ENCODE measurements around the gene ITGB1BP2. TPM values are rescaled to one million over a fixed set of nuclear protein-coding genes. Genes with fewer than 3 reads are reported as not detected.

ITGB1BP2 gene
- total and polyA plus RNA-seq, 2 of the 13 experiments (the other 11 are each of a cell fraction or from before 2014, with no cell fraction given): 0.90 to 2.2 TPM

GRCh38 chrX:71256051-71256450 is 45.5 kb upstream of the ITGB1BP2 start:
- H4K20me1 ChIP-seq (ENCODE audit: insufficient read depth, low read length): no peaks in the 10 kb centered on the region
- intact Hi-C loops (cut with micrococcal nuclease; ENCODE audit: unreplicated experiment) (no loop called here), in situ Hi-C loops (cut with HindIII; ENCODE audit: extremely low pct_ligation_motif_present, low pct_unique_long_range_greater_than_20kb) (no loop called here)
- H3K36me3 ChIP-seq (replicated peaks in 1 of 2; ENCODE audit: control insufficient read depth in 1 of 2, insufficient read depth in 2 of 2, low read length in 2 of 2): 0 out of 5 replicates have a peak, but pooled peaks cover 0 to under 1% of the 10 kb centered on the region in 2 experiments
- WGBS (ENCODE audit: low lambda C conversion rate): 55% methylated on average over 1 of the region's 6 CpGs
- POLR2A ChIA-PET: interaction anchor here (1.5 to 2.4 kb wide), 2 partner anchors 27 to 97 kb away, joined by 3 to 18 read pairs; partner anchors contain the start of gene NONO
- CTCF ChIA-PET (ENCODE audit: low intra/inter-chr PET ratio, low total read pairs): no interaction called here
- no peak overlapping the region for H3K4me3 ChIP-seq (replicated peaks in 1 of 3; ENCODE audit: insufficient read depth in 1 of 3, low read depth in 2 of 3, low read length in 3 of 3)
- H3K4me2 ChIP-seq (ENCODE audit: low read depth, low read length): peak overlapping the region; percentile 85; the same call in 1 of the 2 replicates
- FAIRE-seq (no peak), ATAC-seq (no peak), DNase-seq (ENCODE audit: low spot score) (no peak)
- H3K27ac ChIP-seq (ENCODE audit: extremely low read length, insufficient read depth, low read length): no peak overlapping the region
- TF ChIP-seq GMEB1 (CRISPR knock-in tag; IDR thresholded peaks at IDR 0.05; ENCODE audit: borderline replicate concordance) (no peak), FOSL2 (CRISPR knock-in tag; IDR thresholded peaks at IDR 0.05) (no peak), MAFF (IDR thresholded peaks at IDR 0.05; ENCODE audit: low read depth, low read length) (no peak)
- no peaks in the 10 kb centered on the region for H3K9me3 ChIP-seq (ENCODE audit: low read length)
- H3K27me3 ChIP-seq (ENCODE audit: control insufficient read depth in 1 of 2, insufficient read depth in 2 of 2, low read length in 2 of 2): no peaks in the 10 kb centered on the region; a peak in 1 of 5 replicates
- H3K9ac ChIP-seq (ENCODE audit: insufficient read depth, low read depth, low read length): no peak overlapping the region
- H3K79me2 ChIP-seq (ENCODE audit: insufficient read depth, low read length): peaks cover 18% of the 10 kb centered on the region
- no TSS peak for BruUV-seq (replicated peaks)
- H3K4me1 ChIP-seq (ENCODE audit: insufficient read depth, low read length): peaks cover 34% of the 10 kb centered on the region
- no peak overlapping the region for H2AFZ ChIP-seq (ENCODE audit: low read length)

- Histone ChIP-seq H3K4me3 (replicated peaks in 1 of 3; ENCODE audit: insufficient read depth in 1 of 3, low read depth in 2 of 3, low read length in 3 of 3) (no peak overlapping the region), H3K36me3 (replicated peaks in 1 of 2; ENCODE audit: control insufficient read depth in 1 of 2, insufficient read depth in 2 of 2, low read length in 2 of 2) (no peaks in the 10 kb centered on the region), H3K4me2 (ENCODE audit: low read depth, low read length) (no peak overlapping the region), H3K9me3 (ENCODE audit: low read length) (no peaks in the 10 kb centered on the region), H3K27me3 (ENCODE audit: control insufficient read depth in 1 of 2, insufficient read depth in 2 of 2, low read length in 2 of 2) (no peaks in the 10 kb centered on the region; a peak in 1 of 5 replicates), H3K27ac (ENCODE audit: extremely low read length, insufficient read depth, low read length) (no peak overlapping the region), H4K20me1 (ENCODE audit: insufficient read depth, low read length) (no peaks in the 10 kb centered on the region), H2AFZ (ENCODE audit: low read length) (no peak overlapping the region), H3K79me2 (ENCODE audit: insufficient read depth, low read length) (peaks cover 17% of the 10 kb centered on the region), H3K9ac (ENCODE audit: insufficient read depth, low read depth, low read length) (no peak overlapping the region), H3K4me1 (ENCODE audit: insufficient read depth, low read length) (peaks cover 26% of the 10 kb centered on the region)
- 96% methylated on average over 2 of the region's 4 CpGs for WGBS (ENCODE audit: low lambda C conversion rate)
- no peak for DNase-seq (ENCODE audit: low spot score)
- CTCF ChIA-PET (ENCODE audit: low intra/inter-chr PET ratio, low total read pairs): no interaction called here
- intact Hi-C loops (cut with micrococcal nuclease; ENCODE audit: unreplicated experiment) (no loop called here), in situ Hi-C loops (cut with HindIII; ENCODE audit: extremely low pct_ligation_motif_present, low pct_unique_long_range_greater_than_20kb) (no loop called here)
- POLR2A ChIA-PET: no interaction called here
- FAIRE-seq: peak; percentile 63
- ATAC-seq: no peak
- BruUV-seq (replicated peaks): no TSS peak
- TF ChIP-seq GMEB2 (CRISPR knock-in tag; IDR thresholded peaks at IDR 0.05; ENCODE audit: low read depth) (no peak), ZNF260 (CRISPR knock-in tag; IDR thresholded peaks at IDR 0.05; ENCODE audit: borderline replicate concordance, low read depth) (no peak), SP2 (CRISPR knock-in tag; IDR thresholded peaks at IDR 0.05) (no peak), ZNF678 (CRISPR knock-in tag; IDR thresholded peaks at IDR 0.05) (no peak), ZBTB44 (CRISPR knock-in tag; IDR thresholded peaks at IDR 0.05) (no peak), MXD1 (CRISPR knock-in tag; IDR thresholded peaks at IDR 0.05) (no peak), PCBP2 (optimal IDR thresholded peaks at IDR 0.05; ENCODE audit: low read depth, low read length, poor library complexity, severe bottlenecking) (no peak), TOPORS (CRISPR knock-in tag; IDR thresholded peaks at IDR 0.05) (no peak), NFE2L1 (CRISPR knock-in tag; IDR thresholded peaks at IDR 0.05; ENCODE audit: borderline replicate concordance) (no peak)
Measured at GRCh38 chrX:71256856-71257255, 44.7 kb upstream of the ITGB1BP2 start.
